ENCODE data around the gene CYBB. TPM values are rescaled to one million over a fixed set of nuclear protein-coding genes. Genes with fewer than 3 reads are reported as not detected.

Gene CYBB
- polyA plus RNA-seq, 1 of the 3 experiments (the other 2 are of a cell fraction): not detected

DNA sequence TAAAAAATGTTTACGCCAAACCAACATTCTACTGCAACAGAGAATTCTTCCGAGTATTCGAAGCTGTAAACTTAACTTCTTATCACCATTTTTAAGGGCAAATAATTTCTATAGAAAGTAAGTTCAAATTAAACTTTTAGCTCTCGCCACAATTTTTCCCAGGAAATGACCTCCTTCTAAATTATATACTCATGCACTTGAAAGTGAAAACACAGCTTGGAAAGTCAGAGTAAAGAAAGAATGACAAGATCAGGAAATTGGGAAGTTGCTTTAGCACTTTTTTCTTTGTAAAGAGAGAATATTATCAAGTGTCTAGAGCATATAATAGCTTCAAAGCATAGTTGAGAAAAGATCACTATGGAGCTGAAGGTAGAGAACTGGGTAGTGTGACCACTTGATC is 1.2 kb downstream of the CYBB start:
- CTCF ChIA-PET: interaction anchor here (0.6 kb wide), 1 partner anchor 35 kb away, joined by 3 read pairs; no protein-coding TSS in a partner anchor
- 21% methylated on average over 4 of the region's 4 CpGs for whole genome bisulfite sequencing (ENCODE audit: low lambda C conversion rate)

DNA sequence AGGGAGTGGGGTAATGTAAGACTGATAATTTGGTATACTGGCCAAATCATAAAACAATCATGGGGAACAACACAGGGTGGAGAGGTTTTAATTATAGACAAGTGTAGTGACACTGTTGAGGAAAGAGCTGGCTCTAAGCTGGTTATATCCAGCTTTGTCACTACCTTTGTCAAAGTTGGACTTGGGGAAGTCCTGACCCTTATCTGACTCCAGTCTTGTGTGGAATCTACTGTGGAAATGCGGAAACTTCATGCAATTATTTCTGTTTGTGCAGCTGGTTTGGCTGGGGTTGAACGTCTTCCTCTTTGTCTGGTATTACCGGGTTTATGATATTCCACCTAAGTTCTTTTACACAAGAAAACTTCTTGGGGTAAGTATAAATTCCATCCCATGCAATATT is 2.0 kb downstream of the CYBB start:
- Histone ChIP-seq H3K36me3 (replicated peaks in 1 of 2; ENCODE audit: control insufficient read depth in 1 of 2, insufficient read depth in 2 of 2, low read length in 1 of 2) (no peaks in the 10 kb centered on the region), H3K27ac (ENCODE audit: low read depth in 2 of 2, low read length in 1 of 2) (no peak overlapping the region), H4K20me1 (ENCODE audit: insufficient read depth) (no peaks in the 10 kb centered on the region), H3K9me3 (no peaks in the 10 kb centered on the region), H3K79me2 (ENCODE audit: insufficient read depth) (no peaks in the 10 kb centered on the region), H3K4me3 (ENCODE audit: low read depth in 2 of 2, low read length in 1 of 2) (no peak overlapping the region), H3K9me2 (no peaks in the 10 kb centered on the region), H3F3A (replicated peaks; ENCODE audit: insufficient read depth) (no peaks in the 10 kb centered on the region), H3K4me1 (ENCODE audit: control insufficient read depth in 1 of 2, insufficient read depth in 2 of 2, low read depth in 1 of 2, low read length in 1 of 2) (no peaks in the 10 kb centered on the region), H3K27me3 (ENCODE audit: insufficient read depth) (peaks cover 12% of the 10 kb centered on the region; the same call in 1 of the 2 replicates), H2AFZ (ENCODE audit: low read depth) (no peak overlapping the region), H3K4me2 (no peak overlapping the region), H3K9ac (no peak overlapping the region)
- no peak for TF ChIP-seq EP300 (IDR thresholded peaks at IDR 0.05; ENCODE audit: borderline replicate concordance in 1 of 2, low read depth in 1 of 2, low read length in 1 of 2)
- TF ChIP-seq ELF1 (IDR thresholded peaks at IDR 0.05): no peak
- no peak for TF ChIP-seq TCF12 (IDR thresholded peaks at IDR 0.05)
- TF ChIP-seq GABPA (IDR thresholded peaks at IDR 0.05; ENCODE audit: low read depth): no peak
- no peak for TF ChIP-seq FOXM1 (IDR thresholded peaks at IDR 0.05; ENCODE audit: low read depth)
- TF ChIP-seq MEF2A (IDR thresholded peaks at IDR 0.05; ENCODE audit: borderline replicate concordance, low read depth): no peak
- TF ChIP-seq RFX5 (IDR thresholded peaks at IDR 0.05; ENCODE audit: low read length): no peak
- TF ChIP-seq, protein P1, sequence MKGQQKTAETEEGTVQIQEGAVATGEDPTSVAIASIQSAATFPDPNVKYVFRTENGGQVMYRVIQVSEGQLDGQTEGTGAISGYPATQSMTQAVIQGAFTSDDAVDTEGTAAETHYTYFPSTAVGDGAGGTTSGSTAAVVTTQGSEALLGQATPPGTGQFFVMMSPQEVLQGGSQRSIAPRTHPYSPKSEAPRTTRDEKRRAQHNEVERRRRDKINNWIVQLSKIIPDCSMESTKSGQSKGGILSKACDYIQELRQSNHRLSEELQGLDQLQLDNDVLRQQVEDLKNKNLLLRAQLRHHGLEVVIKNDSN (IDR thresholded peaks at IDR 0.05; ENCODE audit: borderline replicate concordance, low read depth): no peak
- ChIA-PET POLR2A (no interaction called here), CTCF (interaction anchor here (1.0 kb wide), 1 partner anchor 36 kb away, joined by 3 read pairs; no protein-coding TSS in a partner anchor)
- DNase-seq: no peak
- 22% methylated on average over 3 of the region's 3 CpGs for WGBS (ENCODE audit: low lambda C conversion rate)

More for the DNA sequence above, 1.2 kb downstream of the CYBB start:
- Histone ChIP-seq H3K36me3 (replicated peaks in 1 of 2; ENCODE audit: control insufficient read depth in 1 of 2, insufficient read depth in 2 of 2, low read length in 1 of 2) (no peaks in the 10 kb centered on the region), H2AFZ (ENCODE audit: low read depth) (no peak overlapping the region), H3K4me3 (ENCODE audit: low read depth in 2 of 2, low read length in 1 of 2) (no peak overlapping the region), H3K27me3 (ENCODE audit: insufficient read depth) (peaks cover 12% of the 10 kb centered on the region; the same call in 1 of the 2 replicates), H4K20me1 (ENCODE audit: insufficient read depth) (no peaks in the 10 kb centered on the region), H3K9me2 (no peaks in the 10 kb centered on the region), H3K4me1 (ENCODE audit: control insufficient read depth in 1 of 2, insufficient read depth in 2 of 2, low read depth in 1 of 2, low read length in 1 of 2) (no peaks in the 10 kb centered on the region), H3K9me3 (no peaks in the 10 kb centered on the region), H3K79me2 (ENCODE audit: insufficient read depth) (no peaks in the 10 kb centered on the region), H3K9ac (no peak overlapping the region), H3K4me2 (no peak overlapping the region), H3F3A (replicated peaks; ENCODE audit: insufficient read depth) (no peaks in the 10 kb centered on the region), H3K27ac (ENCODE audit: low read depth in 2 of 2, low read length in 1 of 2) (no peak overlapping the region)
- POLR2A ChIA-PET: no interaction called here
- no peak for DNase-seq
- TF ChIP-seq MXI1 (IDR thresholded peaks at IDR 0.05; ENCODE audit: low read depth, low read length): no peak
- TF ChIP-seq RFX5 (IDR thresholded peaks at IDR 0.05; ENCODE audit: low read length): no peak
- no peak for TF ChIP-seq GATA2 (CRISPR knock-in tag; IDR thresholded peaks at IDR 0.05)
- TF ChIP-seq, protein P2, sequence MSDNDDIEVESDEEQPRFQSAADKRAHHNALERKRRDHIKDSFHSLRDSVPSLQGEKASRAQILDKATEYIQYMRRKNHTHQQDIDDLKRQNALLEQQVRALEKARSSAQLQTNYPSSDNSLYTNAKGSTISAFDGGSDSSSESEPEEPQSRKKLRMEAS (IDR thresholded peaks at IDR 0.05; ENCODE audit: low read depth): no peak
- TF ChIP-seq RCOR1 (IDR thresholded peaks at IDR 0.05; ENCODE audit: low read length): no peak

DNA sequence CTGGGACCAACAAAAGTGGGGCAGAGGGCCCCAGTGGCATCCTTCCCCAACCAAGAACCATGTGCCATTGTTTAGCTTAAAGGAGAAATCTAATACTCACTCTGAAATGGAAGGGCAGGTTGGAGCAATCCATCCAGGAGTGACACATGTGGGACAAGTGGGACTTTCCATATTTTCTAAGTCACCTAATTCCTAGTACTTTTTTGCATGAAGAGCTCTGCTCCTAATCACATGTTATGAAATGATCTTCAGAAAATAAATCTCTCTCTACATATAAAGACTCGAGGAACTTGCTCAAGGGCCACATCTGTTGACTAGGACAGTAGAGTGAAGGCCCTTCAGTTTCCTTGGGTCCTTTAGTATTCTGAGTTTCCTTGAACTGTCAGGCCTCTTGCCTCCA is 2.5 kb downstream of the CYBB start:
- CTCF ChIA-PET: interaction anchor here (1.0 kb wide), 1 partner anchor 37 kb away, joined by 3 read pairs; no protein-coding TSS in a partner anchor

More for the DNA sequence above, 2.5 kb downstream of the CYBB start:
- Histone ChIP-seq H3F3A (replicated peaks; ENCODE audit: insufficient read depth) (no peaks in the 10 kb centered on the region), H2AFZ (ENCODE audit: low read depth) (no peak overlapping the region), H3K36me3 (replicated peaks in 1 of 2; ENCODE audit: control insufficient read depth in 1 of 2, insufficient read depth in 2 of 2, low read length in 1 of 2) (no peaks in the 10 kb centered on the region), H3K9ac (no peak overlapping the region), H3K9me2 (no peaks in the 10 kb centered on the region), H3K79me2 (ENCODE audit: insufficient read depth) (no peaks in the 10 kb centered on the region), H3K4me2 (no peak overlapping the region), H3K27ac (ENCODE audit: low read depth in 2 of 2, low read length in 1 of 2) (no peak overlapping the region), H3K4me1 (ENCODE audit: control insufficient read depth in 1 of 2, insufficient read depth in 2 of 2, low read depth in 1 of 2, low read length in 1 of 2) (no peaks in the 10 kb centered on the region), H3K4me3 (ENCODE audit: low read depth in 2 of 2, low read length in 1 of 2) (no peak overlapping the region), H3K27me3 (ENCODE audit: insufficient read depth) (peaks cover 12% of the 10 kb centered on the region; the same call in 1 of the 2 replicates), H3K9me3 (no peaks in the 10 kb centered on the region), H4K20me1 (ENCODE audit: insufficient read depth) (no peaks in the 10 kb centered on the region)
- DNase-seq: no peak
- TF ChIP-seq FOSL2 (IDR thresholded peaks at IDR 0.05; ENCODE audit: borderline replicate concordance, low read depth) (no peak), CHD2 (IDR thresholded peaks at IDR 0.05; ENCODE audit: low read length, partially characterized antibody) (no peak), EP300 (IDR thresholded peaks at IDR 0.05; ENCODE audit: borderline replicate concordance in 1 of 2, low read depth in 1 of 2, low read length in 1 of 2) (no peak), JUND (IDR thresholded peaks at IDR 0.05) (no peak), POLR2AphosphoS5 (IDR thresholded peaks at IDR 0.05; ENCODE audit: low read depth, low read length) (no peak), SIN3A (IDR thresholded peaks at IDR 0.05; ENCODE audit: borderline replicate concordance, low read depth, low read length) (no peak), MXI1 (IDR thresholded peaks at IDR 0.05; ENCODE audit: low read depth, low read length) (no peak)
- TF ChIP-seq, protein P3, sequence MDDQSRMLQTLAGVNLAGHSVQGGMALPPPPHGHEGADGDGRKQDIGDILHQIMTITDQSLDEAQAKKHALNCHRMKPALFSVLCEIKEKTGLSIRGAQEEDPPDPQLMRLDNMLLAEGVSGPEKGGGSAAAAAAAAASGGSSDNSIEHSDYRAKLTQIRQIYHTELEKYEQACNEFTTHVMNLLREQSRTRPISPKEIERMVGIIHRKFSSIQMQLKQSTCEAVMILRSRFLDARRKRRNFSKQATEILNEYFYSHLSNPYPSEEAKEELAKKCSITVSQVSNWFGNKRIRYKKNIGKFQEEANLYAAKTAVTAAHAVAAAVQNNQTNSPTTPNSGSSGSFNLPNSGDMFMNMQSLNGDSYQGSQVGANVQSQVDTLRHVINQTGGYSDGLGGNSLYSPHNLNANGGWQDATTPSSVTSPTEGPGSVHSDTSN (IDR thresholded peaks at IDR 0.05): no peak
- TF ChIP-seq, protein P4, sequence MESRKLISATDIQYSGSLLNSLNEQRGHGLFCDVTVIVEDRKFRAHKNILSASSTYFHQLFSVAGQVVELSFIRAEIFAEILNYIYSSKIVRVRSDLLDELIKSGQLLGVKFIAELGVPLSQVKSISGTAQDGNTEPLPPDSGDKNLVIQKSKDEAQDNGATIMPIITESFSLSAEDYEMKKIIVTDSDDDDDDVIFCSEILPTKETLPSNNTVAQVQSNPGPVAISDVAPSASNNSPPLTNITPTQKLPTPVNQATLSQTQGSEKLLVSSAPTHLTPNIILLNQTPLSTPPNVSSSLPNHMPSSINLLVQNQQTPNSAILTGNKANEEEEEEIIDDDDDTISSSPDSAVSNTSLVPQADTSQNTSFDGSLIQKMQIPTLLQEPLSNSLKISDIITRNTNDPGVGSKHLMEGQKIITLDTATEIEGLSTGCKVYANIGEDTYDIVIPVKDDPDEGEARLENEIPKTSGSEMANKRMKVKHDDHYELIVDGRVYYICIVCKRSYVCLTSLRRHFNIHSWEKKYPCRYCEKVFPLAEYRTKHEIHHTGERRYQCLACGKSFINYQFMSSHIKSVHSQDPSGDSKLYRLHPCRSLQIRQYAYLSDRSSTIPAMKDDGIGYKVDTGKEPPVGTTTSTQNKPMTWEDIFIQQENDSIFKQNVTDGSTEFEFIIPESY (IDR thresholded peaks at IDR 0.05; ENCODE audit: borderline replicate concordance, low read depth): no peak
- POLR2A ChIA-PET: no interaction called here
- WGBS (ENCODE audit: low lambda C conversion rate): 0% methylated on average over 1 of the region's 1 CpG

Measured in SK-N-SH (cell line).